GM12878 (cell line): ENCODE results near the gene NUCB1. TPM values are rescaled to one million over a fixed set of nuclear protein-coding genes. Genes with fewer than 3 reads are reported as not detected.

Experiments
- ATAC-seq: fragments of 200-7000 bp; cut with Tn5 transposase; 3 replicates; pipeline ENCODE4 v1.9.1; 2020; ENCODE audit warnings: mild to moderate bottlenecking, moderate library complexity
- BruUV-seq: library from RNA; stranded (reverse); fragments of 400-500 nt; replicated peaks from 2 replicates; lab custom pipeline; 2021; lab: Mats Ljungman, UMichigan
- CTCF ChIA-PET: fragments of 300-600 bp; sonication (Branson Sonifier 250); formaldehyde crosslinking; extraction: SDS; loops from one replicate; lab custom pipeline; 2021; ENCODE audit warnings: inconsistent platforms; lab: Yijun Ruan, JAX
- POLR2A ChIA-PET: fragments of 350-600 bp; formaldehyde crosslinking; extraction: SDS; loops from one replicate; lab custom pipeline; 2021; ENCODE audit warnings: inconsistent platforms; lab: Charles Lee
- RAD21 ChIA-PET: fragments of 300-600 bp; sonication (Branson Sonifier 250); formaldehyde crosslinking; loops from one replicate; lab custom pipeline; 2023; ENCODE audit warnings: antibody characterized with exemption; ENCODE audit not compliant: unreplicated experiment; lab: Charles Lee
- SMC1A ChIA-PET: fragments of 300-600 bp; sonication (Branson Sonifier 250); formaldehyde crosslinking; loops from one replicate; lab custom pipeline; 2023; ENCODE audit not compliant: unreplicated experiment, uncharacterized antibody; lab: Charles Lee
- DNase-seq: peaks from one replicate; pipeline ENCODE4 v3.0.0-alpha.2; 2011; ENCODE audit warnings: low read depth, low spot score
- FAIRE-seq: peaks from 3 replicates; lab custom pipeline; 2011; peaks lifted over from hg19 to GRCh38; lab: Jason Lieb, UNC
- H2AFZ ChIP-seq: 2 replicates; pipeline ENCODE4 v1.6.0; 2011; ENCODE audit warnings: low read depth, low read length, control low read depth; ENCODE audit not compliant: control insufficient read depth
- H3K27ac ChIP-seq: 2 replicates; pipeline ENCODE4 v1.5.1; 2011; ENCODE audit warnings: control low read depth; ENCODE audit not compliant: control insufficient read depth, insufficient read depth
- H3K27me3 ChIP-seq, 2 experiments: replicated peaks in 1 of 2; 2 replicates each; pipeline versions ENCODE4 v1.6.0 to v1.6.1; 2011; ENCODE audit warnings: low read length in 1 of 2; ENCODE audit not compliant: control insufficient read depth in 2 of 2, insufficient read depth in 2 of 2
- H3K36me3 ChIP-seq, 2 experiments: 2 replicates each; pipeline ENCODE4 v1.5.1; 2011; ENCODE audit warnings: low read length in 1 of 2; ENCODE audit not compliant: control insufficient read depth in 2 of 2, insufficient read depth in 2 of 2
- H3K4me1 ChIP-seq: 2 replicates; pipeline ENCODE4 v1.6.1; 2011; ENCODE audit warnings: mild to moderate bottlenecking, low read length, moderate library complexity, mixed read lengths; ENCODE audit not compliant: control insufficient read depth, insufficient read depth
- H3K4me2 ChIP-seq: 2 replicates; pipeline ENCODE4 v1.6.0; 2011; ENCODE audit warnings: control low read depth; ENCODE audit not compliant: control insufficient read depth, insufficient read depth
- H3K4me3 ChIP-seq: fragments of 200-600 bp; sonication (generic); 2 replicates; pipeline ENCODE4 v1.5.1; 2016
- H3K79me2 ChIP-seq: 2 replicates; pipeline ENCODE4 v1.6.0; 2011; ENCODE audit warnings: low read length; ENCODE audit not compliant: control insufficient read depth, insufficient read depth
- H3K9ac ChIP-seq: 2 replicates; pipeline ENCODE4 v1.8.0; 2011; ENCODE audit warnings: low read length, control low read depth, mixed read lengths; ENCODE audit not compliant: control insufficient read depth, insufficient read depth
- H3K9me3 ChIP-seq: replicated peaks from 3 replicates; pipeline ENCODE4 v1.5.1; 2011; ENCODE audit warnings: mild to moderate bottlenecking, low read length; ENCODE audit not compliant: control insufficient read depth, insufficient read depth
- H4K20me1 ChIP-seq: 2 replicates; pipeline ENCODE4 v1.6.0; 2011; ENCODE audit not compliant: control insufficient read depth, insufficient read depth
- BHLHE40 ChIP-seq, 2 experiments: fragments of 450-650 bp in 1 of 2; IDR thresholded peaks; 2 replicates each; pipeline ENCODE4 v1.6.1; 2011 to 2017; ENCODE audit warnings: low read depth in 2 of 2, borderline replicate concordance in 1 of 2, improper control_type of control experiment in 1 of 2, low read length in 1 of 2, mild to moderate bottlenecking in 1 of 2
- EGR1 ChIP-seq, 2 experiments: IDR thresholded peaks; 1 replicate in 1 of 2; 2 replicates in 1 of 2; pipeline ENCODE4 v1.6.1; 2011 to 2012; ENCODE audit warnings: low read depth in 2 of 2, low read length in 2 of 2, borderline replicate concordance in 1 of 2, mild to moderate bottlenecking in 1 of 2, moderate library complexity in 1 of 2
- FOXM1 ChIP-seq: IDR thresholded peaks from 2 replicates; pipeline ENCODE4 v1.6.1; 2012; ENCODE audit warnings: low read depth, mild to moderate bottlenecking, inconsistent platforms, low read length, moderate library complexity
- HCFC1 ChIP-seq: fragments of 150-350 bp; IDR thresholded peaks from 2 replicates; pipeline ENCODE4 v1.6.1; 2014; ENCODE audit warnings: low read length
- HDAC6 ChIP-seq: fragments of 200-600 bp; sonication (generic); IDR thresholded peaks from one replicate; pipeline ENCODE4 v1.8.0; 2017; ENCODE audit warnings: antibody characterized with exemption; ENCODE audit not compliant: unreplicated experiment
- HDGF ChIP-seq: fragments of 450-650 bp; IDR thresholded peaks from 2 replicates; pipeline ENCODE4 v1.6.1; 2016; ENCODE audit warnings: antibody characterized with exemption
- JUND ChIP-seq: IDR thresholded peaks from 2 replicates; pipeline ENCODE4 v1.6.1; 2012; ENCODE audit warnings: low read depth, mild to moderate bottlenecking, low read length, improper control_type of control experiment, moderate library complexity
- NFYA ChIP-seq: IDR thresholded peaks from 2 replicates; pipeline ENCODE4 v1.6.1; 2011; ENCODE audit warnings: low read depth, mild to moderate bottlenecking, low read length, improper control_type of control experiment, borderline replicate concordance
- SMAD5 ChIP-seq: IDR thresholded peaks from 2 replicates; pipeline ENCODE4 v1.6.1; 2016; ENCODE audit warnings: antibody characterized with exemption, low read depth
- TARDBP ChIP-seq: IDR thresholded peaks from 2 replicates; pipeline ENCODE4 v1.6.1; 2016; ENCODE audit warnings: borderline replicate concordance
- TCF12 ChIP-seq: IDR thresholded peaks from 2 replicates; pipeline ENCODE4 v1.6.1; 2011; ENCODE audit warnings: low read depth, mild to moderate bottlenecking, low read length
- YBX1 ChIP-seq: fragments of 450-650 bp; IDR thresholded peaks from 2 replicates; pipeline ENCODE4 v1.6.1; 2016; ENCODE audit warnings: antibody characterized with exemption
- YY1 ChIP-seq: IDR thresholded peaks from 2 replicates; pipeline ENCODE4 v1.6.1; 2011; ENCODE audit warnings: low read depth, mild to moderate bottlenecking, low read length
- WGBS: methylation state at CpG from one replicate; pipeline ENCODE4 v1.1.6; 2016; ENCODE audit warnings: low lambda C conversion rate; ENCODE audit not compliant: insufficient replicate concordance, insufficient coverage; ENCODE audit errors: missing lambda C conversion rate; 5-methylcytosine and 5-hydroxymethylcytosine counted together
- in situ Hi-C: fragments of 300-500 bp; cut with MboI; formaldehyde crosslinking; loops from 9 replicates; pipeline ENCODE4 v1.14.3; 2018; ENCODE audit warnings: mixed read lengths
- intact Hi-C: fragments of 100-400 bp; cut with micrococcal nuclease; formaldehyde crosslinking; loops from one replicate; pipeline ENCODE4 v1.14.2; 2022; ENCODE audit not compliant: unreplicated experiment
- polyA plus RNA-seq, 11 experiments: library from polyadenylated mRNA; depleted of rRNA in 4 of 11; unstranded in 6 of 11; stranded (reverse) in 5 of 11; fragments of >200 nt; fragmentation: Nextera tagmentation in 4 of 11; fragmentation: Illumina TruSeq in 1 of 11; extraction: Ambion mirVana in 4 of 11; extraction: Trizol in 1 of 11; gene quantifications; 1 replicate in 1 of 11; 2 replicates in 10 of 11; pipeline versions ENCODE4 v1.2.1 to v1.2.3, GENCODE V29; 2011 to 2016; ENCODE audit warnings: inconsistent platforms in 2 of 11, missing spikeins in 2 of 11, low read depth in 1 of 11
- total RNA-seq, 4 experiments: library from RNA; depleted of rRNA in 3 of 4; stranded (reverse); fragments of >200 nt in 3 of 4; fragmentation: Illumina TruSeq in 1 of 4; extraction: Trizol in 1 of 4; gene quantifications; 2 replicates each; pipeline versions ENCODE4 v1.2.1 to v1.2.3, GENCODE V29; 2013 to 2021
- TF ChIP-seq, protein P1 (sequence below): IDR thresholded peaks from 2 replicates; pipeline ENCODE4 v1.6.1; 2012; ENCODE audit warnings: low read length, inconsistent platforms

Gene NUCB1
- total and polyA plus RNA-seq, 10 of the 15 experiments (the other 5 are each of a cell fraction or from before 2014, with no cell fraction given) = 1.8 to 112 (median 44.5) TPM

DNA sequence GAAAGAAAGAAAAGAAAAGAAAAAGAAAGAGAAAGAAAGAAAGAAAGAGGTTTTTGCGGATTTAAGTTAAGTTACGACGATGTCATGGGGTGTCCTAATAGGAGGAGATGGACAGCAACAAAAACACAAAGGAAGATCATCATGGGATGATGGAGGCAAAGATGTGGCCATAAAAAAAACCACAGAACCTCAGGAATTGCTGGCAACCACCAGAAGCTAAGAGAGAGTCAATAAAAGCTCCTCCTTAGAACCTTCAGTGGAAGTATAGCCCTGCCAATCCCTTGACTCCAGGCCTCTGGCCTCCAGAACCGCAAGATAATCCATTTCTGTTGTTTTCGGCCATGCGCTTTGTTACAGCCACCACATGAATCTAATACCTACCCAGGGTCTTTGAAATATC is 43.2 kb upstream of the NUCB1 start:
- no peak for FAIRE-seq

DNA sequence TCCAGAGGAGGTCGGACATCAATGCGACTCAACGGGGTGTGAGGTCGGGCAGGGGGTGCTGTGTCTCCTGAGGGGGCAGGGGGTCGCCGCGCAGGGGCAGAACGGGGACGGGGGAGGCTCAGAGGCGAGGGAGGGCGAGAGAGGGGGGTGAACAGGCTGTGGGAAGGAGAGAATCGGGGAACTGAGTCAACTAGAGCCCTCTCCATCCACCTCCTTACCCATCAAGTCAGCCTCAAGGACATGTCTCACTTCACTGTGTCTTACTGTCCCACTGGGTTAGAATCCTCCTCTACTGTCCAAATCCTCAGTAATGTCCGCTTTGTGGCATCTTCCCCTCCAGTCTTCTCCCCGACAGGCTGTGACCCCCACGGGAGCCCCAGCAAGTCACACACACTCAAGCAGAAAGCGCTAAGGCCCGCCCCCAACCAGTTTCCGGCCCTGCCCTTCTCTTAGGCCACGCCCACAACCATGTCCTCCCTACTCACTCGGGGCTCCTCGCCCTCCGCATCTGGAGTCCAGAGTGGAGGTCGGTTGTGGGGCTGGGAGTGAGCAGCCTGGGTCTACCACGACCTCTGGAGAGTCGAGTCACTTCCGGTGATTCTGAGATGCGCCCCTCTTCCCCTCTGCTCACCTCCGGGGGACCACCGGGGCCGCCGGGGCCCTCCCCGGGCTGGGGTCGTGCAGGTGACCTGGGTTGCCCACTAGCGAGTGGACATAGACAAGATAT is 41.0 kb upstream of the NUCB1 start:
- H3K4me1 ChIP-seq = no peaks in the 10 kb centered on the region
- no peak overlapping the region for H3K9ac ChIP-seq
- 0 out of 2 replicates have a peak overlapping the region, but pooled peaks have one; percentile 0 for H3K27ac ChIP-seq
- DNase-seq (no peak), FAIRE-seq (peak; percentile 97), ATAC-seq (peak; percentile 94)
- H3K36me3 ChIP-seq = no peaks in the 10 kb centered on the region
- no TSS peak for BruUV-seq
- peak overlapping the region; percentile 91 for H2AFZ ChIP-seq
- peak overlapping the region; percentile 65 for H3K4me3 ChIP-seq
- H3K4me2 ChIP-seq = peak overlapping the region; percentile 82
- no peaks in the 10 kb centered on the region for H3K9me3 ChIP-seq
- SMC1A ChIA-PET = interaction anchor here (1.0 kb wide), 1 partner anchor 16 kb away, joined by 3 read pairs; no protein-coding TSS in a partner anchor
- POLR2A ChIA-PET = interaction anchor here (0.6 to 1.1 kb wide), 3 partner anchors 13 to 95 kb away, joined by 3 to 5 read pairs (median 4); partner anchors contain the start of gene BAX
- in situ Hi-C loops = no loop called here
- RAD21 ChIA-PET = interaction anchor here (1.3 kb wide), 1 partner anchor 64 kb away, joined by 4 read pairs; no protein-coding TSS in a partner anchor
- 49% methylated on average over 29 of the region's 34 CpGs for WGBS
- intact Hi-C loops = no loop called here
- no peaks in the 10 kb centered on the region for H3K79me2 ChIP-seq
- CTCF ChIA-PET = interaction anchor here (1.0 to 3.1 kb wide), 3 partner anchors 16 to 61 kb away, joined by 3 to 10 read pairs (median 6); no protein-coding TSS in a partner anchor
- H4K20me1 ChIP-seq = no peaks in the 10 kb centered on the region
- no peaks in the 10 kb centered on the region for H3K27me3 ChIP-seq
- TF ChIP-seq HCFC1 (0 out of 2 replicates have a peak, but pooled peaks have one; percentile 5), JUND (no peak), TCF12 (no peak), YY1 (0 out of 2 replicates have a peak, but pooled peaks have one; percentile 23), HDAC6 (no peak), HDGF (peak; percentile 37; the same call in 1 of the 2 replicates)
- TF ChIP-seq, protein P1, sequence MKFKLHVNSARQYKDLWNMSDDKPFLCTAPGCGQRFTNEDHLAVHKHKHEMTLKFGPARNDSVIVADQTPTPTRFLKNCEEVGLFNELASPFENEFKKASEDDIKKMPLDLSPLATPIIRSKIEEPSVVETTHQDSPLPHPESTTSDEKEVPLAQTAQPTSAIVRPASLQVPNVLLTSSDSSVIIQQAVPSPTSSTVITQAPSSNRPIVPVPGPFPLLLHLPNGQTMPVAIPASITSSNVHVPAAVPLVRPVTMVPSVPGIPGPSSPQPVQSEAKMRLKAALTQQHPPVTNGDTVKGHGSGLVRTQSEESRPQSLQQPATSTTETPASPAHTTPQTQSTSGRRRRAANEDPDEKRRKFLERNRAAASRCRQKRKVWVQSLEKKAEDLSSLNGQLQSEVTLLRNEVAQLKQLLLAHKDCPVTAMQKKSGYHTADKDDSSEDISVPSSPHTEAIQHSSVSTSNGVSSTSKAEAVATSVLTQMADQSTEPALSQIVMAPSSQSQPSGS = no peak

More for the DNA sequence above, 43.2 kb upstream of the NUCB1 start:
- DNase-seq (no peak), ATAC-seq (no peak)
- WGBS = 79% methylated on average over 6 of the region's 6 CpGs
- no peaks in the 10 kb centered on the region for H3K36me3 ChIP-seq
- no peaks in the 10 kb centered on the region for H3K4me1 ChIP-seq
- no peak overlapping the region for H3K27ac ChIP-seq
- BruUV-seq = no TSS peak
- no peak overlapping the region for H3K4me2 ChIP-seq
- no peaks in the 10 kb centered on the region for H3K79me2 ChIP-seq
- no peak overlapping the region for H3K9ac ChIP-seq
- H2AFZ ChIP-seq = no peak overlapping the region
- H3K4me3 ChIP-seq = no peak overlapping the region
- POLR2A ChIA-PET = interaction anchor here (0.6 kb wide), 1 partner anchor 50 kb away, joined by 5 read pairs; no protein-coding TSS in a partner anchor
- in situ Hi-C loops (no loop called here), intact Hi-C loops (no loop called here)
- SMC1A ChIA-PET = no interaction called here
- CTCF ChIA-PET = interaction anchor here (1.1 to 3.1 kb wide), 5 partner anchors 10 to 114 kb away, joined by 4 to 10 read pairs (median 5); no protein-coding TSS in a partner anchor
- no peak for TF ChIP-seq SMAD5
- TF ChIP-seq YBX1 = no peak
- TF ChIP-seq BHLHE40 (IDR thresholded peaks at IDR 0.05; ENCODE audit: borderline replicate concordance in 1 of 2, low read depth in 2 of 2, low read length in 1 of 2) = no peak
- no peak for TF ChIP-seq TARDBP
- TF ChIP-seq EGR1 (IDR thresholded peaks at IDR 0.05; ENCODE audit: borderline replicate concordance in 1 of 2, low read depth in 2 of 2, low read length in 2 of 2) = no peak
- no peak for TF ChIP-seq FOXM1
- TF ChIP-seq NFYA = no peak
- no peaks in the 10 kb centered on the region for H3K27me3 ChIP-seq
- H3K9me3 ChIP-seq = no peaks in the 10 kb centered on the region
- no peaks in the 10 kb centered on the region for H4K20me1 ChIP-seq
- RAD21 ChIA-PET = no interaction called here
